OCI-LY1 (cell line): ENCODE results near the gene ADPGK.

Experiments
- EZH2 ChIP-seq: fragments of 200-600 bp; sonication (generic), shearing (Covaris generic); IDR thresholded peaks from 2 replicates; pipeline ENCODE4 v1.8.0; 2017; ENCODE audit warnings: borderline replicate concordance, mixed run types, mild to moderate bottlenecking, antibody characterized with exemption, low read length, moderate library complexity, mixed read lengths
- TF ChIP-seq, protein P1 (sequence below): fragments of 200-600 bp; sonication (generic), shearing (Covaris generic); IDR thresholded peaks from 2 replicates; pipeline ENCODE4 v1.5.1; 2017; ENCODE audit warnings: mild to moderate bottlenecking, antibody characterized with exemption, low read length, moderate library complexity, mixed read lengths

GRCh38 chr15:72790302-72790910 is 6.8 kb upstream of the ADPGK start:
- TF ChIP-seq, protein P1, sequence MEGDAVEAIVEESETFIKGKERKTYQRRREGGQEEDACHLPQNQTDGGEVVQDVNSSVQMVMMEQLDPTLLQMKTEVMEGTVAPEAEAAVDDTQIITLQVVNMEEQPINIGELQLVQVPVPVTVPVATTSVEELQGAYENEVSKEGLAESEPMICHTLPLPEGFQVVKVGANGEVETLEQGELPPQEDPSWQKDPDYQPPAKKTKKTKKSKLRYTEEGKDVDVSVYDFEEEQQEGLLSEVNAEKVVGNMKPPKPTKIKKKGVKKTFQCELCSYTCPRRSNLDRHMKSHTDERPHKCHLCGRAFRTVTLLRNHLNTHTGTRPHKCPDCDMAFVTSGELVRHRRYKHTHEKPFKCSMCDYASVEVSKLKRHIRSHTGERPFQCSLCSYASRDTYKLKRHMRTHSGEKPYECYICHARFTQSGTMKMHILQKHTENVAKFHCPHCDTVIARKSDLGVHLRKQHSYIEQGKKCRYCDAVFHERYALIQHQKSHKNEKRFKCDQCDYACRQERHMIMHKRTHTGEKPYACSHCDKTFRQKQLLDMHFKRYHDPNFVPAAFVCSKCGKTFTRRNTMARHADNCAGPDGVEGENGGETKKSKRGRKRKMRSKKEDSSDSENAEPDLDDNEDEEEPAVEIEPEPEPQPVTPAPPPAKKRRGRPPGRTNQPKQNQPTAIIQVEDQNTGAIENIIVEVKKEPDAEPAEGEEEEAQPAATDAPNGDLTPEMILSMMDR = no peak
- TF ChIP-seq EZH2 = no peak
